Thyroid gland (tissue), 4 donors: Measurements from ENCODE around the gene NR4A2. TPM values are rescaled to one million over a fixed set of nuclear protein-coding genes. Genes with fewer than 3 reads are reported as not detected.
"Not testable (repeated sequence)": the region's sequence is repeated elsewhere in the genome, so short reads cannot be mapped to it uniquely, and the experiment has no call there.

Source experiments
- DNase-seq, 2 donors: peaks; one replicate each; pipeline ENCODE4 v3.0.0-alpha.2; 2019
- H3K27ac ChIP-seq, 3 donors: fragments of 200-600 bp; sonication (generic); 1 replicate in 2 of 3; 2 replicates in 1 of 3; pipeline ENCODE4 v1.5.1; 2016 to 2019; ENCODE audit warnings: mild to moderate bottlenecking in 1 of 3, moderate library complexity in 1 of 3
- H3K27me3 ChIP-seq: fragments of 200-600 bp; sonication (generic); one replicate; pipeline ENCODE4 v1.5.1; 2019
- H3K36me3 ChIP-seq, 2 donors: fragments of 200-600 bp; sonication (generic); one replicate each; pipeline ENCODE4 v1.5.1; 2016 to 2019
- H3K4me1 ChIP-seq, 2 donors: fragments of 200-600 bp; sonication (generic); one replicate each; pipeline ENCODE4 v1.5.1; 2017 to 2019
- H3K4me3 ChIP-seq, 3 donors: fragments of 200-600 bp; sonication (generic); replicated peaks in 1 of 3; 1 replicate in 2 of 3; 2 replicates in 1 of 3; pipeline ENCODE4 v1.5.1; 2016; ENCODE audit warnings: mild to moderate bottlenecking in 1 of 3
- H3K9me3 ChIP-seq: fragments of 200-600 bp; sonication (generic); one replicate; pipeline ENCODE4 v1.5.1; 2017
- POLR2A ChIP-seq, 2 donors: fragments of 450-650 bp; IDR thresholded peaks; one replicate each; pipeline ENCODE4 v1.6.1; 2017; ENCODE audit warnings: antibody characterized with exemption in 2 of 2, mild to moderate bottlenecking in 2 of 2, moderate library complexity in 1 of 2
- WGBS, 2 donors: methylation state at CpG; one replicate each; pipeline ENCODE4 v1.1.5; 2017; 5-methylcytosine and 5-hydroxymethylcytosine counted together
- intact Hi-C: fragments of 100-400 bp; cut with DNase I; formaldehyde crosslinking; loops from one replicate; pipeline ENCODE4 v1.15.1; 2023
- total RNA-seq, 4 donors: library from RNA; depleted of rRNA; stranded (reverse); fragments of >200 nt; gene quantifications; one replicate each; pipeline ENCODE4 v1.2.3, GENCODE V29; 2016
- TF ChIP-seq, protein P1 (sequence below), 6 experiments: fragments of 200-600 bp in 3 of 6; fragments of 450-650 bp in 3 of 6; sonication (generic) in 3 of 6; IDR thresholded peaks; one replicate each; pipeline ENCODE4 v1.5.1; 2016 to 2019; ENCODE audit warnings: antibody characterized with exemption in 6 of 6, mild to moderate bottlenecking in 2 of 6, inconsistent platforms in 1 of 6, moderate library complexity in 1 of 6

Gene NR4A2
- total RNA-seq, 4 donors from 2014 or later = 4.2 to 7.5 (median 5.0) TPM

DNA sequence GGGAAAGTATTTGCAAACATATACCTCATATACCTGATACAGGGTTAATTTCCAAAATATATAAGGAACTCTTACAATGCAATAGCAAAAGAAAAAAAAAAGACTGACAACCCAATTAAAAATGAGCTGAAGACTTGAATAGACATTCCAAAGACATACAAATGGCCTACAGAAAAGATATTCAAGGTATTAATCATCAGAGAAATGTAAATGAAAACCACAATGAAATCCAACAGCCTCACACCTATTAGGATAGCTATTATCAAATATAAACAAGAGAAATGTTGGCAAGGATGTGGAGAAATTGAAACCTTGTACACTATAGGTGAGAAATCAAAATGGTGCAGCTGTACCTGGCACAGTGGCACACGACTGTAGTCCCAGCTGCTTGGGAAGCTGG is 25.7 kb downstream of the NR4A2 start:
- no peak overlapping the region for H3K27ac ChIP-seq
- no peak overlapping the region for H3K4me3 ChIP-seq
- intact Hi-C loops = no loop called here
- H3K36me3 ChIP-seq = no peaks in the 10 kb centered on the region
- DNase-seq = no peak
- no peaks in the 10 kb centered on the region for H3K4me1 ChIP-seq
- H3K27me3 ChIP-seq = no peaks in the 10 kb centered on the region
- no peaks in the 10 kb centered on the region for H3K9me3 ChIP-seq
- no peak for TF ChIP-seq POLR2A (IDR thresholded peaks at IDR 0.05)
- TF ChIP-seq, protein P1, sequence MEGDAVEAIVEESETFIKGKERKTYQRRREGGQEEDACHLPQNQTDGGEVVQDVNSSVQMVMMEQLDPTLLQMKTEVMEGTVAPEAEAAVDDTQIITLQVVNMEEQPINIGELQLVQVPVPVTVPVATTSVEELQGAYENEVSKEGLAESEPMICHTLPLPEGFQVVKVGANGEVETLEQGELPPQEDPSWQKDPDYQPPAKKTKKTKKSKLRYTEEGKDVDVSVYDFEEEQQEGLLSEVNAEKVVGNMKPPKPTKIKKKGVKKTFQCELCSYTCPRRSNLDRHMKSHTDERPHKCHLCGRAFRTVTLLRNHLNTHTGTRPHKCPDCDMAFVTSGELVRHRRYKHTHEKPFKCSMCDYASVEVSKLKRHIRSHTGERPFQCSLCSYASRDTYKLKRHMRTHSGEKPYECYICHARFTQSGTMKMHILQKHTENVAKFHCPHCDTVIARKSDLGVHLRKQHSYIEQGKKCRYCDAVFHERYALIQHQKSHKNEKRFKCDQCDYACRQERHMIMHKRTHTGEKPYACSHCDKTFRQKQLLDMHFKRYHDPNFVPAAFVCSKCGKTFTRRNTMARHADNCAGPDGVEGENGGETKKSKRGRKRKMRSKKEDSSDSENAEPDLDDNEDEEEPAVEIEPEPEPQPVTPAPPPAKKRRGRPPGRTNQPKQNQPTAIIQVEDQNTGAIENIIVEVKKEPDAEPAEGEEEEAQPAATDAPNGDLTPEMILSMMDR (IDR thresholded peaks at IDR 0.05) = no peak
- 83 to 88% methylated on average over 1 of the region's 1 CpG for WGBS, 2 donors

DNA sequence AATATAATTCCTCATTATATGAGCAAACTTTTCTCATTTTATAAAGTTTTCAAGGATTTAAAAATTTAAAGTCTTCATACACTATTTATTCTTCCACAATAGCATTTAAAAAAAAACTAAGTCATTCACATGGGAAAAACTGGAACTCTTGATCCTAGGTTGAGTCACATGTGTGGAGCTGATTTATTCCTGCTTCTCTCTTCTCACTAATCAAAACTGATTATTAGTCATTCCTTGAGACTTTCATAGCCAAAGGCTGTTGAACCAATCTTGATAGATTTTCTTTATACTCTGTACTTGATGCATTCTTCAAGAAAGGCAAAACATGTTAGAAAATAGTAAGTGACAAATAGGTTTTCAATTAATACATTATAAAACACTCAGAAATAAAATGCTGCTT is 27.4 kb downstream of the NR4A2 start:
- no peak for TF ChIP-seq POLR2A (IDR thresholded peaks at IDR 0.05)
- TF ChIP-seq, protein P1 (IDR thresholded peaks at IDR 0.05) = no peak

DNA sequence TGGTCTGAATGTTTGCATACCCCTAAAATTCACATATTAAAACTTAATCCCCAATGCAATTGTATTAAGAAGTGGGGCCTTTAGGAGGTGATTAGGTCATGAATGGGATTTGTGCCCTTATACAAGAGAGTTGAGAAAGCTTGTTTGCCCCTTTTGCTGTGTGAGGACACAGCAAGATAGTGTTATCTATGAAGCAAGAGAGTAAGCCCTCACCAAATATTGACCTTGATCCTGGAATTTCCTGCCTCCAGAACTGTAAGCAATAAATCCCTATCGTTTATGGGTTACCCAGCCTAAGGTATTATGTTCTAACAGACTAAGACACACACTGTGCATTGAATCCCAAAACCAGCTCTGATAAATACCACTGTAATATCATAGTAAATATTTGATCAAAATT is 32.2 kb downstream of the NR4A2 start:
- DNase-seq = no peak
- 23 to 69% methylated on average over 1 of the region's 1 CpG for WGBS, 2 donors
- no peaks in the 10 kb centered on the region for H3K9me3 ChIP-seq
- no peaks in the 10 kb centered on the region for H3K27me3 ChIP-seq
- H3K4me3 ChIP-seq = no peak overlapping the region
- no peaks in the 10 kb centered on the region for H3K36me3 ChIP-seq
- H3K4me1 ChIP-seq = no peaks in the 10 kb centered on the region
- intact Hi-C loops = no loop called here
- no peak overlapping the region for H3K27ac ChIP-seq
- no peak for TF ChIP-seq POLR2A (IDR thresholded peaks at IDR 0.05)
- TF ChIP-seq, protein P1 (IDR thresholded peaks at IDR 0.05) = no peak

More for the DNA sequence above, 27.4 kb downstream of the NR4A2 start:
- no peak overlapping the region for H3K4me3 ChIP-seq
- H3K9me3 ChIP-seq = no peaks in the 10 kb centered on the region
- H3K36me3 ChIP-seq = no peaks in the 10 kb centered on the region
- no peaks in the 10 kb centered on the region for H3K27me3 ChIP-seq
- no peak for DNase-seq
- no peak overlapping the region for H3K27ac ChIP-seq
- intact Hi-C loops = no loop called here
- no peaks in the 10 kb centered on the region for H3K4me1 ChIP-seq

DNA sequence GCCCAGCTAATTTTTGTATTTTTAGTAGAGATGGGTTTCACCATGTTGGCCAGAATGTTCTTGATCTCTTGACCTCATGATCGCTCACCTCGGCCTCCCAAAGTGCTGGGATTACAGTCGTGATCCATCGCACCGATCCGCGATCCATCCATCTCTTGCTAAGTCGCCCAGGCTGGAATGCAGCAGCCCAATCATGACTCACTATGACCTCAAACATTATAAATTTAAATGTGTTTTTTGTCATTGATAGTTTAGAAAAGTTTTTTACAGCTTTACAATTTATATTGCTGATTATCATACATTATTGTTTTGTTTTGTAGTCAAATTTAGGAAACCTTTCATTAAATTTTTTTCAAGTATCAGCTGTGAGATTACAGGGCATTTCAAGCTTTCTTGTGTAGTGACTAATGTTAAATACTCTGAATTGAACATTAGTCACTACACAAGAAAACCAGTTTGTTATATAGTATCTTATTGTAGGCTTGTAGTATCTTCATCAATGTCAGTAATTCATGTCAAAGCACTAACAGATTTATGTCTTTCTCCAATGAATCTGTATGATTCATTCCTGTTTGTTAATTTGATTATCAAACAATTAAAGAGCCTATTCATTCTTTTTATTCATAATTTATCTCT is 37.5 kb downstream of the NR4A2 start:
- intact Hi-C loops = no loop called here
- no peak overlapping the region for H3K4me3 ChIP-seq
- WGBS, 2 donors = 95 to 97% methylated on average over 8 of the region's 8 CpGs
- H3K27me3 ChIP-seq = no peaks in the 10 kb centered on the region
- H3K27ac ChIP-seq = no peak overlapping the region
- no peak for DNase-seq
- TF ChIP-seq POLR2A (IDR thresholded peaks at IDR 0.05) = no peak
- TF ChIP-seq, protein P1 (IDR thresholded peaks at IDR 0.05) = no peak
- no peaks in the 10 kb centered on the region for H3K9me3 ChIP-seq
- H3K4me1 ChIP-seq = no peaks in the 10 kb centered on the region
- no peaks in the 10 kb centered on the region for H3K36me3 ChIP-seq

DNA sequence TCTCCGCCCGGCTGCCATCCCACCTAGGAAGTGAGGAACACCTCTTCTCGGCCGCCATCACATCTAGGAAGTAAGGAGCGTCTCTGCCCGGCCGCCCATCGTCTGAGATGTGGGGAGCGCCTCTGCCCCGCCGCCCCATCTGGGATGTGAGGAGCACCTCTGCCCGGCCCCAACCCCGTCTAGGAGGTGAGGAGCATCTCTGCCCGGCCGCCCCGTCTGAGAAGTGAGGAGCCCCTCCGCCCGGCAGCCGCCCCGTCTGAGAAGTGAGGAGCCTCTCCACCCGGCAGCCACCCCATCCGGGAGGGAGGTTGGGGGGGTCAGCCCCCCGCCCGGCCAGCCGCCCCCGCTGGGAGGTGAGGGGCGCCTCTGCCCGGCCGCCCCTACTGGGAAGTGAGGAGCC is 39.1 kb downstream of the NR4A2 start:
- WGBS, 2 donors = 85% methylated on average over 9 of the region's 29 CpGs; no CpG with 5 or more reads in 1 of the 2 donors
- H3K4me1 ChIP-seq, H3K9me3 ChIP-seq, H3K27me3 ChIP-seq, DNase-seq, H3K27ac ChIP-seq, intact Hi-C loops, H3K4me3 ChIP-seq, H3K36me3 ChIP-seq: not testable (repeated sequence)
